B cell (primary cell): ENCODE results near the gene SAMD5.

Experiments used
- EZH2 ChIP-seq: IDR thresholded peaks from 2 replicates; pipeline ENCODE4 v1.6.1; 2012; ENCODE audit warnings: borderline replicate concordance, low read depth, mild to moderate bottlenecking, moderate library complexity, low read length; ENCODE audit not compliant: insufficient read depth, poor library complexity, severe bottlenecking
- TF ChIP-seq, protein P1 (sequence below): fragments of 200-600 bp; IDR thresholded peaks from one replicate; pipeline ENCODE4 v1.8.0; 2022; ENCODE audit warnings: antibody characterized with exemption, mild to moderate bottlenecking

- no peak for TF ChIP-seq EZH2
- TF ChIP-seq, protein P1, sequence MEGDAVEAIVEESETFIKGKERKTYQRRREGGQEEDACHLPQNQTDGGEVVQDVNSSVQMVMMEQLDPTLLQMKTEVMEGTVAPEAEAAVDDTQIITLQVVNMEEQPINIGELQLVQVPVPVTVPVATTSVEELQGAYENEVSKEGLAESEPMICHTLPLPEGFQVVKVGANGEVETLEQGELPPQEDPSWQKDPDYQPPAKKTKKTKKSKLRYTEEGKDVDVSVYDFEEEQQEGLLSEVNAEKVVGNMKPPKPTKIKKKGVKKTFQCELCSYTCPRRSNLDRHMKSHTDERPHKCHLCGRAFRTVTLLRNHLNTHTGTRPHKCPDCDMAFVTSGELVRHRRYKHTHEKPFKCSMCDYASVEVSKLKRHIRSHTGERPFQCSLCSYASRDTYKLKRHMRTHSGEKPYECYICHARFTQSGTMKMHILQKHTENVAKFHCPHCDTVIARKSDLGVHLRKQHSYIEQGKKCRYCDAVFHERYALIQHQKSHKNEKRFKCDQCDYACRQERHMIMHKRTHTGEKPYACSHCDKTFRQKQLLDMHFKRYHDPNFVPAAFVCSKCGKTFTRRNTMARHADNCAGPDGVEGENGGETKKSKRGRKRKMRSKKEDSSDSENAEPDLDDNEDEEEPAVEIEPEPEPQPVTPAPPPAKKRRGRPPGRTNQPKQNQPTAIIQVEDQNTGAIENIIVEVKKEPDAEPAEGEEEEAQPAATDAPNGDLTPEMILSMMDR: no peak
These were observed 74.5 kb downstream of the SAMD5 start for GRCh38 chr6:147582991-147583390.
